Renal cortex interstitium (tissue), 11 donors: ENCODE measurements around the gene THOC6. TPM values are rescaled to one million over a fixed set of nuclear protein-coding genes. Genes with fewer than 3 reads are reported as not detected.
"Not testable (repeated sequence)": the region's sequence is repeated elsewhere in the genome, so short reads cannot be mapped to it uniquely, and the experiment has no call there.

Source experiments
- DNase-seq, 11 donors: peaks; one replicate each; pipeline ENCODE4 v3.0.0-alpha.2; 2013; ENCODE audit warnings: low read depth in 9 of 11, low spot score in 4 of 11; ENCODE audit errors: extremely low read depth in 1 of 11
- polyA plus RNA-seq, 3 donors: library from polyadenylated mRNA; unstranded; fragments of 120-200 nt; gene quantifications; one replicate each; pipeline ENCODE4 v1.2.1, GENCODE V29; 2013; ENCODE audit not compliant: insufficient read length in 3 of 3

The THOC6 gene
- polyA plus RNA-seq, 3 donors = 28.2 to 35.9 (median 30.5) TPM

DNA sequence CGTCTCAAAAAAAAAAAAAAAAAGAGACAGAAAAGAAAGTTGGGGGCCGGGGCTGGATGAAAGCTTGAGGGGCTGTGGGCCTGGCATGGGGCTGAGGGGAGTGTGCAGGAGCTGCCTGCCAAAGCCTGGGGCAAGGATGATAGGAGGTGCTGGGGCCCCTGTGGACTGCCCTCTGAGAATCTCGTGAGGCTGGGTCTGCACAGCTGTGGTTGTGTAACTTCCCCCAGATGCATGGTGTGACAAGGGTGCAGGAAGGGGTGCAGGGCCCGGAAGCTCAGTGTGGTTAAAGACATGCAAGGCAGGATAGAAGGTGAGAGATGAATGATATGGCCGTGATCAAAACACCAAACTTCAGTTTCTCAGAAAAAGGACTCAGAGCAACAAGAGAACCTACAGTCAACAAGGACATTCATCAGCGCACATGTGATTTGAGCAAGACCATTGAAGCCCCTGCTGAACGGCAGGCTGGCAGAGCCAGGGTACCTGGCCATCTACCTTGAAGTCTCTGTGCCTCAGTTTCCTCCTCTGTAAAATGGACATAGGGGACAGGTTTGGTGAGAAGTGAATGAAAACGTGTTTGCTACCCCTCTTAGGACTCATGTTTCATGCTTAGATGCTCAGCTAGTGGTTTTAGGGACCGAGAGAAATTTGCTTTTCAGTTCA is 51.2 kb downstream of the THOC6 start:
- no peak for DNase-seq

- no peak for DNase-seq
These were observed 51.7 kb downstream of the THOC6 start for GRCh38 chr16:3075523-3075915.

DNA sequence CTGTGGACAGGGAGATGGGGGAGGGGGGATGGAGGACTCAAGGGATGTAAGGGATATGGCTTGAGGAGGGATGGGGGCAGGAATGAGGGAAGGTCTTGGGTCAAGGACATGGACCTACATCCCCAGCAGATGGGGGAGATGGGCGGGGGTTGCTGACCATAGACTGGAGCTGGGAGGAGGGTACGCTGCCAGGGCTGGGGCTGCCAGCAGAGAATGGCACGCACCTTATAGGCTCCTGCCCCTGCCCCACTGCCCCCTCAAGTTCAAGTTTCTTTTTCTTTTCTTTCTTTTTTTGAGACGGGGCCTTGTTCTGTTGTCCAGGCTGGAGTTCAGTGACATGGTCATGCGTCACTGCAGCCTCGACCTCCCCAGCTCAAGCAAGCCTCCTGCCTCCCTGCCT is 52.1 kb downstream of the THOC6 start:
- DNase-seq = not testable (repeated sequence)

- no peak for DNase-seq
These were observed 52.7 kb downstream of the THOC6 start for GRCh38 chr16:3076577-3076976.

Other genes with a start within 250 kb of the THOC6 start
- gene ELOB, start 246.8 kb upstream of the THOC6 start, polyA plus RNA-seq = 100 to 1,000 TPM; 193 to 255 (median 237) TPM
- gene PRSS33, start 236.5 kb upstream of the THOC6 start, polyA plus RNA-seq = under 1 TPM in 2 of 3 donors, not detected in 1; 0.22 to 0.24 TPM
- gene PRSS41, start 225.6 kb upstream of the THOC6 start, polyA plus RNA-seq = not detected
- gene PRSS21, start 206.8 kb upstream of the THOC6 start, polyA plus RNA-seq = under 1 TPM in 2 of 3 donors, not detected in 1; 0.30 to 0.49 TPM
- under 1 TPM in 1 of 3 donors, not detected in 2; 0.70 TPM for gene ZG16B, start 193.7 kb upstream of the THOC6 start, polyA plus RNA-seq
- gene PRSS22, start 165.9 kb upstream of the THOC6 start, polyA plus RNA-seq = 10 to 100 TPM in 1 of 3 donors, 1 to 10 TPM in 2; 2.8 to 12.2 (median 7.7) TPM
- gene FLYWCH2, start 140.8 kb upstream of the THOC6 start, polyA plus RNA-seq = 10 to 100 TPM; 15.5 to 30.4 (median 30.0) TPM
- 10 to 100 TPM; 17.8 to 45.4 (median 31.1) TPM for gene FLYWCH1, start 112.1 kb upstream of the THOC6 start, polyA plus RNA-seq
- 1 to 10 TPM; 1.3 to 2.6 (median 2.0) TPM for gene KREMEN2, start 59.8 kb upstream of the THOC6 start, polyA plus RNA-seq
- 10 to 100 TPM in 1 of 3 donors, 1 to 10 TPM in 2; 8.1 to 12.5 (median 8.3) TPM for gene PAQR4, start 54.7 kb upstream of the THOC6 start, polyA plus RNA-seq
- gene PKMYT1, start 43.6 kb upstream of the THOC6 start, polyA plus RNA-seq = 10 to 100 TPM; 11.7 to 22.4 (median 18.8) TPM
- 1 to 10 TPM; 1.7 to 3.2 (median 2.5) TPM for gene CLDN9, start 11.1 kb upstream of the THOC6 start, polyA plus RNA-seq
- 10 to 100 TPM; 33.8 to 42.0 (median 34.4) TPM for gene CLDN6, start 5.9 kb upstream of the THOC6 start, polyA plus RNA-seq
- 10 to 100 TPM in 2 of 3 donors, 1 to 10 TPM in 1; 6.7 to 17.6 (median 12.9) TPM for gene TNFRSF12A, start 3.7 kb upstream of the THOC6 start, polyA plus RNA-seq
- 10 to 100 TPM; 59.0 to 77.2 (median 64.2) TPM for gene HCFC1R1, start 93 bp upstream of the THOC6 start, polyA plus RNA-seq
- gene BICDL2, start 12.9 kb downstream of the THOC6 start, polyA plus RNA-seq = 1 to 10 TPM; 1.0 to 2.5 (median 2.0) TPM
- gene MMP25, start 22.5 kb downstream of the THOC6 start, polyA plus RNA-seq = 1 to 10 TPM; 1.4 to 2.9 (median 1.9) TPM
- 10 to 100 TPM; 26.8 to 38.3 (median 29.6) TPM for gene IL32, start 41.6 kb downstream of the THOC6 start, polyA plus RNA-seq
- gene ZSCAN10, start 75.3 kb downstream of the THOC6 start, polyA plus RNA-seq = under 1 TPM in 2 of 3 donors, not detected in 1; 0.26 to 0.27 TPM
- gene ZNF205, start 88.6 kb downstream of the THOC6 start, polyA plus RNA-seq = 10 to 100 TPM; 14.2 to 18.3 (median 18.0) TPM
- 10 to 100 TPM in 2 of 3 donors, 1 to 10 TPM in 1; 8.6 to 17.5 (median 13.3) TPM for gene ZNF213, start 111.0 kb downstream of the THOC6 start, polyA plus RNA-seq
- gene OR1F1, start 164.2 kb downstream of the THOC6 start, polyA plus RNA-seq = not detected
- 10 to 100 TPM; 12.4 to 15.7 (median 14.9) TPM for gene ZNF200, start 211.1 kb downstream of the THOC6 start, polyA plus RNA-seq
- under 1 TPM; 0.19 to 0.47 (median 0.24) TPM for gene MEFV, start 232.6 kb downstream of the THOC6 start, polyA plus RNA-seq